GM21423 (cell line): ENCODE measurements around the gene NXF1.
A peak's percentile ranks its signal among the peaks of the same experiment; 100 is the strongest.
"Not testable (repeated sequence)": the region's sequence is repeated elsewhere in the genome, so short reads cannot be mapped to it uniquely, and the experiment has no call there.

Source experiments
- ATAC-seq: cut with Tn5 transposase; IDR thresholded peaks from one replicate; pipeline ENCODE4 v1.9.1; 2021; ENCODE audit warnings: mild to moderate bottlenecking, moderate library complexity; ENCODE audit not compliant: unreplicated experiment

Gene NXF1

DNA sequence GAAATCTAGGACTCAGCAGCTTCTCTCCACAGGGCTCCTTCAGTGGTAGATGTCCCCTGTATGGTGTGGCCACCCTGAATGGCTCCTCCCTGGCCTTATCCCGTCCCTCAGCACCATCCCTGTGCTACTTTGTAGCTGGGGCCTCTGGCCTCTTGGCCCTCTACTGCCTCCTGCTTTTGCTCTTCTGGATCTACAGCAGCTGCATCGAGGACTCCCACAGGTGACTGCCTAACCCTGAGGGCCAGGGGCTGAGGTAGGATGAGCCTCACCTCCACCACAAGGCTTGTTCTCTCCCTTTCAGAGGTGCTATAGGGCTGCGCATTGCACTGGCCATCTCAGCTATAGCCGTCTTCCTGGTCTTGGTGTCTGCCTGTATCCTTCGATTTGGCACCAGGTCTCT is 16.2 kb downstream of the NXF1 start:
- no peak for ATAC-seq

DNA sequence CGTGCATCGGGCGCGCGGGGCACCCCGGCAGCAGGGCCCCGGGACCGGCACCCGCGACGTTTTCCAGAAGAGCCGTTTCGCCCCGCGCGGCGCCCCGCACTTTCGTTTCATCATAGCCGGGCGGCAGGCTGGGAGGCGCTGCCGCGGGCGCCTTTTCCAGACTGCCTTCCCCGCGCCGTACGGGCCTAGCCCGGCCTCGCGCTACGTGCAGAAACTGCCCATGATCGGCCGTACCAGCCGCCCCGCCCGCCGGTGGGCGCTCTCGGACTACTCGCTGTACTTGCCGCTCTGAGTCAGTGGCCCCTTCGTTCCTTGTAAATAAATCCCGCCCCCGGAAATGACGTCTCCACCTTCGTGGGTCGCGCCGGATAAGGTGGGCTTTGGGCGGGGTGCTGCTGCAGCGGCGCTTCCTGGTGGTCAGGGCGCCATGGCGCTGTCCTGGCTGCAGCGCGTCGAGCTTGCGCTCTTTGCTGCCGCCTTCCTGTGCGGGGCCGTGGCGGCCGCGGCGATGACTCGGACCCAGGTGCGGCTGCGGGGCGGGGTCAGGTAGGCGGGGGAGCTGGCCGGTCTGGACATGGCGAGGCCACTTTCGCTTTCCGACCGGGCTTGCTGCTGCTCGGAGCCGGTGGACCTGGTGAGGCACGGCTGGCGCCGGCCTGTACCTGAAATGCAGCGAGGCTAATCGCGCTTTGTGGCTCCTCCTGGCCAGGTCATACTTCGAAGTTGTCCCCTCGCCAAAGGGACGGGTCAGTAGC is 18.1 kb downstream of the NXF1 start, which contains the start of gene TMEM179B:
Gene TMEM179B, plus strand, starts transcription at position 398 of the 755 bp plus-strand sequence. Its CDS starts 30 bp downstream, at position 428.
- ATAC-seq: peak; percentile 65

GRCh38 chr11:62786318-62787004 is 18.8 kb downstream of the NXF1 start:
- peak; percentile 62 for ATAC-seq

- ATAC-seq: no peak
These were observed 22.5 kb downstream of the NXF1 start for GRCh38 chr11:62782753-62783152.

GRCh38 chr11:62778441-62778840 is 26.8 kb downstream of the NXF1 start:
- no peak for ATAC-seq

GRCh38 chr11:62777389-62777788 is 27.9 kb downstream of the NXF1 start:
- ATAC-seq: no peak

GRCh38 chr11:62775646-62776045 is 29.6 kb downstream of the NXF1 start:
- ATAC-seq: no peak

DNA sequence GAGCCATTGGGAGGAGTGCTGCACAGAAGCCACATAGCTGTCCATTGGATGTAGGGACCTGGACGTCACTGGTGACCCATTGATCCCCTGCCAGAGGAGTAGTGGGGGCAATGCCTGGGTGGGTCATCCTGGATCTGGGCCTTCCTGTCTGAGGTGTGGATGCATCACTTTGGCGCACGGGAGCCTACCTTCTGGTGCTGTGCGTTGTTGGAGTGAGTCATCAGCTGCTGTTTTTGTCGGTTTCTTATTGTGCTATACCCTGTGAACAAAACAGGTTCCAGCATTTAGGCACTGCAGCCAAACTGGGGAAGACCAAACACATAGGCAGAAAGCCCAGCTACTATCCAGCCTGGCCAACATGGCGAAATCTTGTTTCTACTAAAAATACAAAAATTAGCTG is 30.8 kb downstream of the NXF1 start:
- no peak for ATAC-seq

DNA sequence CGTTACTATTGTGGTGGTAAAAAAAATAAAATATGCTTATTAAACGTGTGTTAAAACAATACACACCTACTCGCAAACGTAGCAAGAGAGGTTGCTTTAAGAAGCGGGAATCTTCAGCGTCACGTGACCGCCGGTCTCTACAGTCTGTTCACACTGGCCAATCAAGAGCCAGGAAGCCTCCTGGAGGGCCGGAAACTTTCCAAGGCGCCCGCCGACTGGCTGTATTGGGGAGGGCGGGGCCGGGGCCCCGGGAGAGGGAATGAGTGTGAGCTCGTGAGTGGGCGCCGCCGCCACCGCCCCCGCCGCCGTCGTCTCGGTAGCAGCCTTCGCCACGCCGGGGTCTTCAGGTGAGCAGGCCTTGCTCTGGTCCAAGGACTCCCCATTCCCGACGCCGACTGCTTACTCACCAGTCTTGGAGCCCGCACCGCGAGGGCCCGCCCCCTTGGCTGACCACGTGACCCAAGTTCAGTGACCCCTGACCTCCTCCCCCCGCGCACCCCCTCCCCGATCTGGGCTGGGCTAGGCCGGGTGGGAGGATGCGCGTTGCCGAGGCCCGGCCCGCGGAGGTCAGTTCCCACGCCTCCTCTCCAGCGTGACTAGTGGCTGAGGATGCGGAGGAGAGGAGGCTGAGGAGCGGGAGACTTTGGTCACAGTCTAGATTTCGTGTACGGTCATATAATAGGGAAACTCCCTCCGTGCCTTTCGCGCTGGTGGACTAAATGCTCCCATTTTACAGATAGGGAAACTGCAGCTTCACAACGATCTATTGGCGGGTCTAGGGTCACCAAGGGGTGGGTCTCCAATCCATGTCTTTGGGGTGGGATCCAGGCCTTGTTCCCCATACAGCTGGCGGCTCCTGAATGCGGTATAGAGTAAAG is 33.9 kb downstream of the NXF1 start, which contains the start of gene TAF6L:
Gene TAF6L, plus strand, starts transcription at position 253 of the 878 bp plus-strand sequence. CDS start 4,388 bp downstream, outside the sequence.
- peak; percentile 79 for ATAC-seq

GRCh38 chr11:62770778-62771143 is 34.5 kb downstream of the NXF1 start:
- ATAC-seq: peak; percentile 7

- ATAC-seq: not testable (repeated sequence)
These were observed 44.4 kb downstream of the NXF1 start for GRCh38 chr11:62760867-62761227.

GRCh38 chr11:62757846-62758788 is 47.1 kb downstream of the NXF1 start:
- ATAC-seq: no peak

GRCh38 chr11:62755086-62755615 is 50.1 kb downstream of the NXF1 start:
- ATAC-seq: no peak

GRCh38 chr11:62753736-62754603 is 51.3 kb downstream of the NXF1 start, which contains the start of gene ZBTB3:
Gene ZBTB3, minus strand, starts transcription at chr11:62754160. Its CDS starts 496 bp downstream, at chr11:62753664.
- peak; percentile 94 for ATAC-seq

DNA sequence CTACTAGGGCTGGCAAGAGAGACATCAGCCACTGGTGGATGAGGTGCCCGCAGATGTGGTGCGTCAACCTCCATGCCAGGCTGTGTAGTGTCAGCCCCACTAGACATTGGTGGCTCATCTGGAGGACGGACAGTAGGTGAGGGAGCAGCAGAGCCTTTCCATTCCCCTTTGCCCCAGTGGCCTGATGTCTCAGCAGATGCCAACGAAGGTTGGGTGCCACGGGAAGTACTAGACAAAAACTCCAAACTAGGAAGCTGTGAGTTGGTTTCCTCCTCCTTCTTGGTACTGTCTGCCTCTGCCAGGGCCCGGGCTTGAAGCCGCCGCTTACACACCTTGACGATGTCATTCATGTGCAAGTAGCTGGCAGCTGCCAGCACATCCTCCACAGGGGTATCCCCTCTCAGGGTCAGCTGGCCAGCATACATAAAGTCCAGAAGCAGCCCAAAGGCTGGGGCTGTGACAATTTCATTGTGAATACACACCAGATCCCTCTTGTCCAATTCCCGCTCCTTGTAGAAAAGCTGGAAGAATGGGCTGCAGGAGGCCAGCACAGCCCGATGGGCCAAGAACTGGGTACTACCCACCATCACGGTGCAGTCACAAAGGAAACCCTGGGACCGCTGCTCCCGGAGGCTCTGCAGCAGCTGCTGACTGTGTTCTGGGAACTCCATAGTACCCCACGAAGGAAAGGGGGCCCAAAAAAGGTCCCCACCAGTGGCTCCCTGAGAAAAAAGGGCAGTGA is 52.1 kb downstream of the NXF1 start:
- ATAC-seq: no peak

DNA sequence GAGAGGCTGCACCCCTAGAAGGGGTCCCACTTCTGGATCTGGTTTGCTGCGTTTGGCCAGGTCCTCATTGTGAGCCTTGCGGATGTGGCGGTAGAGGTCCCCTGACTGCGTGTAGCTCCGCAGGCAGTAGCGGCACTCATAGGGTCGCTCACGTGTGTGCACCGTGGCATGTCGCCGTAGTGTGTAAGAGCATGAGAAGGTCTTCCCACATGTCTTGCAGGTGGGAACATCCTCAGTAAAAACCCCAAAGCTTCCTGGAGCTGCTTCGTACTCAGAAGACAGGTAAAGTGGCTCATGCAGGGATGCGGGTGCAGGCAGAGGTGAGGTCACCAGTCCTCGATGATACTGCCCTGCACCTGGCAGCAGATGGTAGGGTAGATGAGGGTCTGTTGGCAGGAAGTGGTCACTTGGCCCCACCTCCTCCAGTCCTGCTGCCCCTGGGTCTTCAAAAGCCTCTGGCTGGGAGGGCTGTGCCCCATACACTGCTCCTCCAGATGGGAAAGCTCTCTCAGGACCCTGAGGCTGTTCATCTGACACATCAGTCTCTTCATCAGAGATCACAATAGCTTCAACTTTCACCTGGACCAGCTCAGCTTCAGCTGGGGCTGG is 53.0 kb downstream of the NXF1 start:
- no peak for ATAC-seq

DNA sequence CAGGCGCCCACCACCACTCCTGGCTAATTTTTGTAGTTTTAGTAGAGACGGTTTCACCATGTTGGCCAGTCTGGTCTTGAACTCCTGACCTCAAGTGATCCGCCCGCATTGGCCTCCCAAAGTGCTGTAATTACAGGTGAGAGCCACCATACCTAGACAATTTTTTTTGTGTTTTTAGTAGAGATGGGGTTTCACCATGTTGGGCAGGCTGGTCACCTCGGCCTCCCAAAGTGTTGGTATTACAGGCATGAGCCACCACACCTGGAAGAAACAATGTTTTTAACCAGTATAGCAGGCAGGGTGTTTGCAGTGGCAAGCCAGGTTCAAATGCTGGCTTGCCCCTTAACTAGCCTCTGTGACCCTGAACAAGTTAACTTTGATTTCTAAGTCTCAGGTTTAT is 55.3 kb downstream of the NXF1 start:
- not testable (repeated sequence) for ATAC-seq
